GM21723 (cell line): ENCODE results near the gene ELL3.
"Not testable (repeated sequence)": the region's sequence is repeated elsewhere in the genome, so short reads cannot be mapped to it uniquely, and the experiment has no call there.

Source experiments
- ATAC-seq: cut with Tn5 transposase; IDR thresholded peaks from one replicate; pipeline ENCODE4 v1.9.1; 2021; ENCODE audit warnings: mild to moderate bottlenecking, moderate library complexity; ENCODE audit not compliant: unreplicated experiment

Gene ELL3

GRCh38 chr15:43776718-43777266, at the start of gene ELL3:
TSS of gene ELL3 (minus strand) at chr15:43776966. CDS start at chr15:43776901, 65 bp downstream.
- peak; percentile 35 for ATAC-seq

GRCh38 chr15:43826029-43826507, 49.3 kb upstream of the ELL3 start:
- ATAC-seq = no peak

- ATAC-seq = not testable (repeated sequence)
Observed at GRCh38 chr15:43825305-43825704, 48.5 kb upstream of the ELL3 start.

- ATAC-seq = peak; percentile 71
Observed at GRCh38 chr15:43824302-43825246, 47.8 kb upstream of the ELL3 start, which contains the start of gene MFAP1. TSS of gene MFAP1 (minus strand) at chr15:43824690. CDS start at chr15:43824569, 121 bp downstream.

- ATAC-seq = no peak
Observed at GRCh38 chr15:43821505-43821904, 44.7 kb upstream of the ELL3 start.

- not testable (repeated sequence) for ATAC-seq
Observed at GRCh38 chr15:43815064-43815463, 38.3 kb upstream of the ELL3 start.

- peak; percentile 70 for ATAC-seq
Observed at GRCh38 chr15:43808960-43809678, 32.4 kb upstream of the ELL3 start.

GRCh38 chr15:43808435-43808950, 31.7 kb upstream of the ELL3 start:
- ATAC-seq = no peak

- not testable (repeated sequence) for ATAC-seq
Observed at GRCh38 chr15:43802676-43803075, 25.9 kb upstream of the ELL3 start.

GRCh38 chr15:43800286-43801141, 23.7 kb upstream of the ELL3 start, which contains the start of gene HYPK:
TSS of gene HYPK (plus strand) at chr15:43800599. CDS start at chr15:43800623, 24 bp downstream.
- peak; percentile 84 for ATAC-seq

GRCh38 chr15:43799945-43800285, 23.1 kb upstream of the ELL3 start, which contains the start of gene SERINC4:
TSS of gene SERINC4 (minus strand) at chr15:43800220. CDS start at chr15:43799986, 234 bp downstream.
- no peak for ATAC-seq

GRCh38 chr15:43799209-43799944, 22.6 kb upstream of the ELL3 start:
- ATAC-seq = no peak

GRCh38 chr15:43796566-43796965, 19.8 kb upstream of the ELL3 start:
- no peak for ATAC-seq

GRCh38 chr15:43795997-43796396, 19.2 kb upstream of the ELL3 start:
- no peak for ATAC-seq

GRCh38 chr15:43795197-43795596, 18.4 kb upstream of the ELL3 start:
- no peak for ATAC-seq

GRCh38 chr15:43794269-43795037, 17.7 kb upstream of the ELL3 start:
- ATAC-seq = no peak

- no peak for ATAC-seq
Observed at GRCh38 chr15:43793647-43794046, 16.9 kb upstream of the ELL3 start.

- no peak for ATAC-seq
Observed at GRCh38 chr15:43792761-43793476, 16.2 kb upstream of the ELL3 start.
